IPS-NIHi7 (cell line): ENCODE data around the gene SYNJ2.

ENCODE experiments used
- DNase-seq: peaks from one replicate; pipeline ENCODE4 v3.0.0; 2012; ENCODE audit warnings: mixed read lengths; ENCODE audit errors: extremely low spot score

The SYNJ2 gene

GRCh38 chr6:158124288-158124687 is 142.6 kb downstream of the SYNJ2 start:
- no peak for DNase-seq

GRCh38 chr6:158125271-158125670 is 143.6 kb downstream of the SYNJ2 start:
- no peak for DNase-seq

- DNase-seq: peak; percentile 14
Measured at GRCh38 chr6:158131926-158132325, 150.3 kb downstream of the SYNJ2 start.

- no peak for DNase-seq
Measured at GRCh38 chr6:158142789-158143188, 161.1 kb downstream of the SYNJ2 start.

GRCh38 chr6:158143700-158144099 is 162.0 kb downstream of the SYNJ2 start:
- DNase-seq: peak; percentile 69
